ENCODE results near the gene CXCL12.

The CXCL12 gene

GRCh38 chr10:44398747-44399658 lies 14.1 kb upstream of the CXCL12 start:
- peak; percentile 78 for DNase-seq (ENCODE audit: low read depth)
- no peaks in the 10 kb centered on the region for H3K9me3 ChIP-seq (ENCODE audit: control insufficient read depth, low read length)
- no peak overlapping the region for H3K9ac ChIP-seq (ENCODE audit: low read length)
- H3K36me3 ChIP-seq (ENCODE audit: control insufficient read depth, insufficient read depth, low read length, severe bottlenecking), result no peaks in the 10 kb centered on the region
- H3K27me3 ChIP-seq (replicated peaks; ENCODE audit: control insufficient read depth, insufficient read depth, low read length), result peaks cover 23% of the 10 kb centered on the region
- H3K4me3 ChIP-seq (ENCODE audit: low read length), result no peak overlapping the region
- H3K4me1 ChIP-seq (ENCODE audit: control insufficient read depth, insufficient read depth, low read length), result peaks cover 3% of the 10 kb centered on the region

DNA sequence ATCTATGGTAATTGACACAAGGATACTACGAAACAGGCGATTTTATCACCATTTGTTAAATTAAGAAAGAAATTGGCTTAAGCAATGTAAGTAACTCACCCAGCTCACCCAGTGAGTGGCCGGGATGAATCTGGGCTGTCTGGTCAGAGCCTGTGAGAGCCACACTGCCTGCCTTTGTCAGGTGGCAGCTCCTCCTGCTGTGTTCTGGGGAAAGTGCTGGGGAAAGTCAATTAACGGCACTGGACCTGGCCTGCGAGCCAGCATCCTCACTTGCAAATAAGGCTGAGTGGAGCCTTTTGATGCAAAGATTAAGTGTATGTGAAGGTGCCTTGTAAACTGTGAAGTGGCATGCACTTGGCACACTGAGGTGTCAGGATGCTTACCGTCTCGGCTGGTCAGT lies 13.4 kb upstream of the CXCL12 start:
- Histone ChIP-seq H3K36me3 (ENCODE audit: control insufficient read depth, insufficient read depth, low read length, severe bottlenecking) (no peaks in the 10 kb centered on the region), H3K27me3 (replicated peaks; ENCODE audit: control insufficient read depth, insufficient read depth, low read length) (peaks cover 23% of the 10 kb centered on the region), H3K4me3 (ENCODE audit: low read length) (no peak overlapping the region), H3K9ac (ENCODE audit: low read length) (no peak overlapping the region), H3K4me1 (ENCODE audit: control insufficient read depth, insufficient read depth, low read length) (peaks cover 6% of the 10 kb centered on the region), H3K9me3 (ENCODE audit: control insufficient read depth, low read length) (no peaks in the 10 kb centered on the region)
- no peak for DNase-seq (ENCODE audit: low read depth)

DNA sequence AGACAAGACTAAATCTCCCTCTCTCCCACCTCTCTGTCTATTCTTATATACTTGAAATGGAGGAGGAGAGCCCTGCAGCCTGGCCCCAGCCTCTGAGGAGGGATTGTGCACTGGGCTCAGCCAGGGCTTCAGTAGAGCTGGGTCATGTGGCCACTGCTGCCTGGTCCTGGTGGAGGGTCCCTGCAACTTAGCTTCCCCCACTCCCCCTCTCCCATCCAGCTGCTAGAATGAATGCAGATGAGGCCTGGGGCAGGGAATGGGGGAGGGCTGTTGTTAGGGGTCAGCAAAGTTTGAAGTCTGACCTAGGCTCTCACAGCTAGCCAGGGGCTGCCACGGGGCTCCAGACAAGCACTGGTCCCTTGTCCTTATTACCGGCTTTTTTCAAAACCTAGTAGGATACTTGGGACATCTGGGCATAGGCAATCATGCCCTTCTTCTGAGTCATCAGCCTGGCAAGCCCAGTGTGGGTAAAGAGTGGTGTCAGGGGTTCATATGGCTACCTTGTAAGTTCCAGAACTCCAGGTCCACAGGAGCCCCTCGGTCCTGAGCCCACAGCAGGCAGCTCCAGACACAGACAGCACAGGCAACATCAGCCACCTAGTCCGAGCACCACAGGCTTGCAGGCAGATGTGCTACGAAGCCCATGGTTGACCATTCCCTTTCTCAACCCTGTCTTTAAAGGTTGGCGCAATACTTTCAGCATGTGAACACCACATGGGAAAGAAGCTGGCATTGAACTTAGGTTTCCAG lies 12.8 kb upstream of the CXCL12 start:
- H3K4me1 ChIP-seq (ENCODE audit: control insufficient read depth, insufficient read depth, low read length), result peaks cover 6% of the 10 kb centered on the region
- H3K9me3 ChIP-seq (ENCODE audit: control insufficient read depth, low read length), result no peaks in the 10 kb centered on the region
- H3K9ac ChIP-seq (ENCODE audit: low read length), result no peak overlapping the region
- H3K4me3 ChIP-seq (ENCODE audit: low read length), result no peak overlapping the region
- H3K27me3 ChIP-seq (replicated peaks; ENCODE audit: control insufficient read depth, insufficient read depth, low read length), result peaks cover 23% of the 10 kb centered on the region
- H3K36me3 ChIP-seq (ENCODE audit: control insufficient read depth, insufficient read depth, low read length, severe bottlenecking), result no peaks in the 10 kb centered on the region
- peak; percentile 29 for DNase-seq (ENCODE audit: low read depth)

DNA sequence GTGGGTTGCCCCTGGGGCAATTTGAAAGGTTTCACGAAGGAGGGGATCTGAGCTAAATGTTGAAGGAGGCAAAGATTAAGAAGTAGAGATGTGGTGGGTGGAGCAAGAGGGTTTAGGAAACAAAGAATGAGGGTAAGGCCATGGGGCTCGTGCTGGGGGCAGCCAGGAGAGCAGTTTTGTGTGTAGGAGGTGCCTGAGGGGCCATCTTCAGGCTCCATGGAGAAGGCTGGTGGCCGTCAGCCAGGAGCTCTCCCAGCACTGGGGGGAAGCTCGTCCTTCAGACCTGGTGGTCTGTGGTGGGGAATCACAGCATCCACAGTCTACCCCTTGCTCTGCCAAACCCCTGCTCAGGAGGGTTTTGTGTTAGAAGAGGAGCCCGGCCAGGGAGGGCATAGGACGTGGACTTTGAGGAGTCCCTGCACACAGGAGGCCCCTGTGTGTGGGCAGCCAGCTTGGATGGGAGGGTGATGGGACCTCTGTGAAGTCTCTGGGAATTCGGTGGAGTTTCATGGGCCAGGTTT lies 11.8 kb upstream of the CXCL12 start:
- H3K36me3 ChIP-seq (ENCODE audit: control insufficient read depth, insufficient read depth, low read length, severe bottlenecking), result no peaks in the 10 kb centered on the region
- peaks cover 23% of the 10 kb centered on the region for H3K27me3 ChIP-seq (replicated peaks; ENCODE audit: control insufficient read depth, insufficient read depth, low read length)
- H3K9me3 ChIP-seq (ENCODE audit: control insufficient read depth, low read length), result no peaks in the 10 kb centered on the region
- H3K4me1 ChIP-seq (ENCODE audit: control insufficient read depth, insufficient read depth, low read length), result peaks cover 6% of the 10 kb centered on the region
- H3K9ac ChIP-seq (ENCODE audit: low read length), result no peak overlapping the region
- no peak overlapping the region for H3K4me3 ChIP-seq (ENCODE audit: low read length)
- DNase-seq (ENCODE audit: low read depth), result no peak

GRCh38 chr10:44395902-44396670 lies 11.2 kb upstream of the CXCL12 start:
- no peaks in the 10 kb centered on the region for H3K9me3 ChIP-seq (ENCODE audit: control insufficient read depth, low read length)
- H3K9ac ChIP-seq (ENCODE audit: low read length), result no peak overlapping the region
- H3K4me3 ChIP-seq (ENCODE audit: low read length), result no peak overlapping the region
- H3K27me3 ChIP-seq (replicated peaks; ENCODE audit: control insufficient read depth, insufficient read depth, low read length), result peaks cover 23% of the 10 kb centered on the region
- no peak for DNase-seq (ENCODE audit: low read depth)
- H3K36me3 ChIP-seq (ENCODE audit: control insufficient read depth, insufficient read depth, low read length, severe bottlenecking), result no peaks in the 10 kb centered on the region
- H3K4me1 ChIP-seq (ENCODE audit: control insufficient read depth, insufficient read depth, low read length), result peaks cover 6% of the 10 kb centered on the region

DNA sequence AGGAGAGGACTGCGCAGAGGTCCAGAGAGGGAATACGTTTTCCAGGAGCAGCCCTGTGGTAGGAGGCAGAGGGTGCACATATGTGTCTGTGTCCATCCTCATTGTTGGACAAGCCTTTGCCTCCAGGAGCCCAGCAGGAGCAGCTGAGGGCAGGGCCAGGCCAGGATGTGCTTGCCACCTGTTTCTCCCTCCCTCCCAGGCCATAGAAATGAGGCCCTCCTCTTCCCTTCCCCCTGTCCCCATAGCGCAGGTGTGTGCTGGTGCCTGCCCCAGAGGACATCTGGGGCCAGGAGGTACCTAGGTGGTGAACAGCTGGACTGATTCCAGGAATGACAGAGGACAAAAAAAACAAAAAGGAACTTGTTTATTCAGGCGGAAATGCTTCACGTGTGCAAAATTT lies 10.5 kb upstream of the CXCL12 start:
- no peak for DNase-seq (ENCODE audit: low read depth)
- peaks cover 10% of the 10 kb centered on the region for H3K4me1 ChIP-seq (ENCODE audit: control insufficient read depth, insufficient read depth, low read length)
- no peak overlapping the region for H3K9ac ChIP-seq (ENCODE audit: low read length)
- H3K4me3 ChIP-seq (ENCODE audit: low read length), result no peak overlapping the region
- peaks cover 23% of the 10 kb centered on the region for H3K27me3 ChIP-seq (replicated peaks; ENCODE audit: control insufficient read depth, insufficient read depth, low read length)
- H3K36me3 ChIP-seq (ENCODE audit: control insufficient read depth, insufficient read depth, low read length, severe bottlenecking), result no peaks in the 10 kb centered on the region
- no peaks in the 10 kb centered on the region for H3K9me3 ChIP-seq (ENCODE audit: control insufficient read depth, low read length)

DNA sequence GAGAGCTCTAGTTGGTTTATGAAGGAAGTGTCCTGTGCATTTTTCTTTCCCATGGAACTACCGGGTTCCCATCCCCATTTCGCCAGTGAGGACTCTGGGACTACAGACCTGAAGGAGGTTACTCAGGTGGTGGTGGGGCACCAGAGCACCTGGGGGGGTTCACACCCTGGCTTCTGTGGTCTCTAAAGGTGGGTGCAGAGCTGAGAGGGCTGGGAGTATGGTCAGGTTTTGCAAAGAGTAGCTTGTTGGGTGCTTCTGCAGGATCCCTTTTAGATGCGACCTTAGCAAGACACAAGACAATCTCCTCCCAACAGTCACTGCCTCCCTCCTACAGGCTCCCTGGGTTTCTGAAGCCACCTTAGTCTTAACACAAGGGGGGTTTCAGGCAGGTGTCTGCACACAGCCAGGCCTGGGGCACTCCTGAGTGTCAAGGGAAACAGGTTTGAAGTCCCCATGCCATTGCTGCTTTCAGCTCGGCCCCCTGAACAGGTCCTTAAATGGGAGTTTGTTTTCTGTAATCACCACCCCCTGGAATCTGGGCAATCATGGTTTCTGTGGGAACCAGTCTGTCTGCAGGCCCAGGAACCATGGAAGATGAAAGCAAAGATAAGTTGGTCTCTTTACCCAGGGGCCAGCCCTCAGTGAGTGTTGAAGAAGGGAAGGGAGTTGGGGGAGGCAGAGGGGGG lies 9.9 kb upstream of the CXCL12 start:
- Histone ChIP-seq H3K36me3 (ENCODE audit: control insufficient read depth, insufficient read depth, low read length, severe bottlenecking) (no peaks in the 10 kb centered on the region), H3K27me3 (replicated peaks; ENCODE audit: control insufficient read depth, insufficient read depth, low read length) (peaks cover 23% of the 10 kb centered on the region), H3K4me1 (ENCODE audit: control insufficient read depth, insufficient read depth, low read length) (peaks cover 10% of the 10 kb centered on the region), H3K4me3 (ENCODE audit: low read length) (no peak overlapping the region), H3K9ac (ENCODE audit: low read length) (no peak overlapping the region), H3K9me3 (ENCODE audit: control insufficient read depth, low read length) (no peaks in the 10 kb centered on the region)
- no peak for DNase-seq (ENCODE audit: low read depth)

DNA sequence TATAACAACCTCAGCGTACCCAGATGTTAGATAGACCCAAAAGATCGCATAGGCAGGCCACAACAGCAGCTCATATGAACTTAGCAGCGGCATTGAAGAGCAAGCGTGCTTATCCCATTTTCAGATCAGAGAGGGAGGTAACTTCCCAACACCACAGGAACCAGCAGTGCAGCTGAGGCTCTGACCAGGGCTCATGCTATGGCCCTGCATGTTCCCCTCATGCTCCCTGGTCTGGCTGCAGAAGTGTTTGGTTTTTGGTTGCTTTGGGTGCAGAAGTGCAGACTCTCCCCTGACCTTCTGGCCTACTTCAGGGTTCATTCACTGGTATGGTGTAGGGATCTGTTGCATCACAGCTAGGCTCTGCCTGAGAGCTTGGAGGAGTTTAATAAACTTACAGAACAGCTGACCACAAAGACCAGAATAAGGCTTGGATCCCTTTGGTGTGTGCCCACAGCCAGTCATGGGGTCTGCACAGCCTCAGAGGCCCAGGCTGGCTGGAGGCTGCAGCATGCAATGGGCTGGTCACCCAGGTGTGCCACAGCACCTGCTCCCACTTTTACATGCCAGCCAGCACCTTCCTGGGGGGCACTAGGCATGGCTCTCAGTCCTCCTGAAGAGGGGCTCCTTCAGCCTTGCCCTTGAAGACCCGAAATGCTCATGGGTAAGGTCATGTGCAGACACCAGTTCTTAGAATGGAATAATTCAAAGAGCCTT lies 9.1 kb upstream of the CXCL12 start:
- no peak overlapping the region for H3K9ac ChIP-seq (ENCODE audit: low read length)
- no peak overlapping the region for H3K4me3 ChIP-seq (ENCODE audit: low read length)
- H3K27me3 ChIP-seq (replicated peaks; ENCODE audit: control insufficient read depth, insufficient read depth, low read length), result peaks cover 23% of the 10 kb centered on the region
- peaks cover 14% of the 10 kb centered on the region for H3K4me1 ChIP-seq (ENCODE audit: control insufficient read depth, insufficient read depth, low read length)
- H3K36me3 ChIP-seq (ENCODE audit: control insufficient read depth, insufficient read depth, low read length, severe bottlenecking), result no peaks in the 10 kb centered on the region
- no peaks in the 10 kb centered on the region for H3K9me3 ChIP-seq (ENCODE audit: control insufficient read depth, low read length)
- no peak for DNase-seq (ENCODE audit: low read depth)

DNA sequence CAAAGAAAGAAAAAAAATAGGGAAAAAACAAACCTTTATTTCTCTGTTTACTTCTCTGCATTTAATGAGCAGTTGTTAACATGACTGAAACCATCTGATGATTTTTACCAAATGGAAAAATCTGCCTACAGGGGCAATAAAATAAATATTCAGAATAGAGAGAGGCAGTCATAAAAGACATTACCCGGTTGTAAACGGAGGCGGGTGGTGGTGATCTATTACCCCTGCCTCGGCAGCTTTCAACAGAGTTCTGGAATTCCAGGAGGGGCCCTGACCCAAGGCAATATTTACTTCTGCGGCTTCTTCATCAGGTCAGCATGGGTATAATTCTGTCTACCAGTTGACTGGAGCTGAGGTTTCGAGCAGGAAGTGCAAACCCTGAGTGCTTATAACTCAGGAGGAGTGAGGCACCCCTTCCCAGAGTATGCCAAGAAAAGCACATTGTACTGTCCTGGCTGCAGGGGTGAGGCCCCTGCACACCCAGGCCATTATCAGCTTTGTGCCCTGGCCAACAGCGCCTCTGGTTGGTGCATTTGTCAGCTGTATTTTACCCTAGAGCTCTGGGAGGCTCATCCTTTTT lies 8.2 kb upstream of the CXCL12 start:
- no peak overlapping the region for H3K4me3 ChIP-seq (ENCODE audit: low read length)
- no peak for DNase-seq (ENCODE audit: low read depth)
- H3K36me3 ChIP-seq (ENCODE audit: control insufficient read depth, insufficient read depth, low read length, severe bottlenecking), result no peaks in the 10 kb centered on the region
- H3K9ac ChIP-seq (ENCODE audit: low read length), result no peak overlapping the region
- peaks cover 18% of the 10 kb centered on the region for H3K4me1 ChIP-seq (ENCODE audit: control insufficient read depth, insufficient read depth, low read length)
- H3K27me3 ChIP-seq (replicated peaks; ENCODE audit: control insufficient read depth, insufficient read depth, low read length), result peaks cover 23% of the 10 kb centered on the region
- H3K9me3 ChIP-seq (ENCODE audit: control insufficient read depth, low read length), result no peaks in the 10 kb centered on the region

DNA sequence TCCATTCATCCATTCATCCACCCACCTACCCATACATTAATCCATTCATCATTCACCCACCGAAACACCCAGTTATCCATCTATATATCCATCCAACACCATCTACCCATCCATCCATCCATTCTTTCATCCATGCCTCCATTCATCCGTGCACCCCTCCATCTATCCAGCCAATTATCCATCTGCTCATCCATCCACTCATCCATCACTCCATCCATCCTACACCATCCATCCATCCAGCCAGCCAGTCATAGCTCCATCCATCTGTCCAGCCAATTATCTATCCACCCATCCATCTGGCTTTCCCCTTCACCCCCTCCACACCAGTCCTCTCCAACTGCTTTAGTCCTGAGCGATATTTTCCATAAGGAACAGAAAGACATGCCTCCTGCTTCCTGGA lies 7.5 kb upstream of the CXCL12 start:
- Histone ChIP-seq H3K36me3 (ENCODE audit: control insufficient read depth, insufficient read depth, low read length, severe bottlenecking) (no peaks in the 10 kb centered on the region), H3K27me3 (replicated peaks; ENCODE audit: control insufficient read depth, insufficient read depth, low read length) (peaks cover 23% of the 10 kb centered on the region)

More for the DNA sequence above, 7.5 kb upstream of the CXCL12 start:
- Histone ChIP-seq H3K4me1 (ENCODE audit: control insufficient read depth, insufficient read depth, low read length) (peaks cover 18% of the 10 kb centered on the region), H3K9ac (ENCODE audit: low read length) (no peak overlapping the region), H3K9me3 (ENCODE audit: control insufficient read depth, low read length) (no peaks in the 10 kb centered on the region), H3K4me3 (ENCODE audit: low read length) (no peak overlapping the region)
- DNase-seq (ENCODE audit: low read depth), result no peak
